ENCODE data around the gene HOXA13.

The HOXA13 gene

DNA sequence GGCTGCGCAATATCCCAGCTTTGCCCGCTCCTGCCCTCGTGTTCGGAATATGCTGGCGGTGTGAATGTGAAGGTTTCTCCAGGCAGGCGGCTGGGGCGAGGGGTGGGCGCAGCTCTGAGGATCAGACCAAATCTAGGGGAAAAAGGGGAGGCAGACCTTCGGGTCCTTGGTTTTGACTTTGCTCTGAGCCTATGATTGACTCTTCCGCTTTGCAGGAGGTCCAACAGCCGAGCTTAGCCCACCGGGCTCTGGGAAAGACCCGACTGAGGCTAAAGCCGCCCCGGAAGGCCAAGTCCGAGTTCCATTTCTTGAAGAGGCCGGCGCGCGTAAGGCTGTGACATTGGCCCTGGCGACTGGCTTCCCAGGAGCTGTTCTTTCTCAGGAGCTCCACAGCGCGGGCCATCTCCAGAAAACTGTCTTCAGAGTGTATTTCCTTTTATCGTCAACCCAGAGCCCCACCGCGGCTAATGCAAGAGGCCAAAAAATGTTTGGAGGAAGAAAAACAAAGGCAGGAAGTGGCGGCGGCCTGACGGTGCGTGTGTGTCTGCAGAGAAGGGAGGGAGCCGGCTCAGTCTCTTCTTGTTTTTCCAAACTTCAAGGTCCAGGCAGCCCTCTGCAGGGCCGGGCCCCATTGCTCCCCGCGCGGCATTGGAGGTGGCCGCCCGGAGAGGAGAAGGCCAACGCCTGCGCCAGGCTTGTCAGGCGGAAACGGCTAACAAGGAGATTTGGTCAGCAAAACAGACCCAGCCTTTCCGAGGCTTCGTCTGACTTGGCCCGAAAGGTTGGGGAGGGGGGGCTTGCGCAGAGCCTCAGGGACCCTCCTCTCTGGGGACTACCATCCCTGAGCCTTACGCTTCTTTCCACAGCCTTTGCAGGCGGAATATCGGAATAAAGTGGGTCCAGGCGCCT lies 11.3 kb downstream of the HOXA13 start:
- FAIRE-seq (no peak), DNase-seq (ENCODE audit: insufficient read length, low spot score) (no peak)
- TF ChIP-seq, protein P1, sequence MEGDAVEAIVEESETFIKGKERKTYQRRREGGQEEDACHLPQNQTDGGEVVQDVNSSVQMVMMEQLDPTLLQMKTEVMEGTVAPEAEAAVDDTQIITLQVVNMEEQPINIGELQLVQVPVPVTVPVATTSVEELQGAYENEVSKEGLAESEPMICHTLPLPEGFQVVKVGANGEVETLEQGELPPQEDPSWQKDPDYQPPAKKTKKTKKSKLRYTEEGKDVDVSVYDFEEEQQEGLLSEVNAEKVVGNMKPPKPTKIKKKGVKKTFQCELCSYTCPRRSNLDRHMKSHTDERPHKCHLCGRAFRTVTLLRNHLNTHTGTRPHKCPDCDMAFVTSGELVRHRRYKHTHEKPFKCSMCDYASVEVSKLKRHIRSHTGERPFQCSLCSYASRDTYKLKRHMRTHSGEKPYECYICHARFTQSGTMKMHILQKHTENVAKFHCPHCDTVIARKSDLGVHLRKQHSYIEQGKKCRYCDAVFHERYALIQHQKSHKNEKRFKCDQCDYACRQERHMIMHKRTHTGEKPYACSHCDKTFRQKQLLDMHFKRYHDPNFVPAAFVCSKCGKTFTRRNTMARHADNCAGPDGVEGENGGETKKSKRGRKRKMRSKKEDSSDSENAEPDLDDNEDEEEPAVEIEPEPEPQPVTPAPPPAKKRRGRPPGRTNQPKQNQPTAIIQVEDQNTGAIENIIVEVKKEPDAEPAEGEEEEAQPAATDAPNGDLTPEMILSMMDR (IDR thresholded peaks at IDR 0.05; ENCODE audit: insufficient read depth, missing control alignments), result no peak

DNA sequence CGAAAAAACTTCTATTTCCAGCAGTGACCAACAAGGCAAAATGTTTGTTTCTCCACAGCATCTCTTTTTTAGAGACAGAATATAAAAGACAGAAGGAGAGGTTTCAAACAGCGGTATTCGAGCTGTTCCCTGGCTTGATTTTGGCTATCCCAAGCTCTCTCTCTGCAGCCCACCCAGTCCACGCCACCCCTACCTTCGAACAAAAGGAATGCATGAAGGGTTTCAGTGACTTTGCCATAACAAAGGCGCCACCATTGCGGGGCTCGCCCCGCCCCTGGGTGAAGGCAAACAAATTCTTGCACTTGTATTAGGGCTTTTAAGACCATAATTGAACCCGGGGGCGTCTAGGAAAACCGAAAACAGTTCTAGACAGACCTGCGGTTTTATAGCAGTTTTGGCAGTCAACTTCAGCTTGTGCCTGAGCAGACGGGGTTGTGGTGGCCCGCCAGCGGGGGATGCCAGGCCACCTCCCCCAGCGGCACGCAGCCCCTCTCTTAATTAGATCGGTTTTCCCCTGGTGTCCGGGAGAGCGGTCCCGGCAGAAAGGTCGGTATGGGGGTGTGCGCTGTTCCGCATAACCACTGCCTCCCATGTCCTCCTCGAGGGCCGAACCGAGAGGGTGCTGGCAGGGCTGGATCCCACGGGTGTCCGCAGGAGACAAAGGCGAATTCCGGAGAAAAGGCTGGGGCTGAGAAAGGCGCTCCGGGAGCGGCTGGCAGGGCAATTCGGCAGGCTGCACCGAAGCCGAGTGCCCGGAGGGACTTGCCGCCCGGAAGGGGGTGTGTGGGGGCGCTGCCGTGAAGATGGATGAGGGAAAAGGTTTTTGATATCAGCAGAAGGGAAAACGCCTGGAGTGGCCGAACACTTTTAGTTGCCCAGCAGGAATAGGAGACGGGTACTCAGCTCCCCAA lies 12.2 kb downstream of the HOXA13 start:
- FAIRE-seq (no peak), DNase-seq (ENCODE audit: insufficient read length, low spot score) (no peak)
- TF ChIP-seq, protein P1 (IDR thresholded peaks at IDR 0.05; ENCODE audit: insufficient read depth, missing control alignments), result no peak

DNA sequence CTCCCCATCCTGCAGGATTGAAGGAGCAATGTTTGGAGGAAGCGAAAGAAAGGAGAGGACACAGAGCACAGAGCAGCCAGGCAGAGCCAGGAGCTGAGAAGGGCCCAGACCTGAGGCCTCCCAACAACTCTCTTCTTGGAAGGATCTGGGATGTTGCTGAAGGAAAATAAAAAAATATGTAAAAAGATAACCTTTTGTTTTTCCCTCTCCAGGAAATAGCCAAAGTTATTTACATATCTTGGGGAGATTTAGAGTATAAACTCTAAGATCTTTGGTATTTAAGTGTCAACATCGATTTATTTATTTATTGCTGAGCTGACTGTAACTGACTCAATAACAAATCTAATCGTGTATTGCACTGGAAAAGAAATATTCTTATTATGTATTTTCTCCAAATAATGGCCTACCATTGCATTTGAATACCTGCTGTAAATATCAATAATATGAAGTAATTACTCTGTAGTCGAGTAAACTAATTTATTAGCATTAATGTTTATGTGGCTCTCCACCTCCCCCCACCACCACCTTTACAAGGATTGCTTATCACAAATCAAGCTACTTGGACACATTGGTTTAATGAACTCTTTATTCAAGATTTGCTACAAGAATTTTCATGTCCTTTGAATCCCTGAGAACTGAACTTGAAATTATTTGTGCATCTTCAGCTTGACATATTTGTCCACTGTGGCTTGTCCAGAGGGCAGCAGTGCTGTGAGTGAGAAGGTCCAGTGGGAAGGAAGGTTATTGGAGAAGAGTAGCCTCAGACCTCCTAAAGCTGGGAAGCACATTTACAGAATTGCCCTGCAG lies 13.0 kb downstream of the HOXA13 start:
- TF ChIP-seq, protein P1 (IDR thresholded peaks at IDR 0.05; ENCODE audit: insufficient read depth, missing control alignments), result no peak
- FAIRE-seq (no peak), DNase-seq (ENCODE audit: insufficient read length, low spot score) (no peak)

DNA sequence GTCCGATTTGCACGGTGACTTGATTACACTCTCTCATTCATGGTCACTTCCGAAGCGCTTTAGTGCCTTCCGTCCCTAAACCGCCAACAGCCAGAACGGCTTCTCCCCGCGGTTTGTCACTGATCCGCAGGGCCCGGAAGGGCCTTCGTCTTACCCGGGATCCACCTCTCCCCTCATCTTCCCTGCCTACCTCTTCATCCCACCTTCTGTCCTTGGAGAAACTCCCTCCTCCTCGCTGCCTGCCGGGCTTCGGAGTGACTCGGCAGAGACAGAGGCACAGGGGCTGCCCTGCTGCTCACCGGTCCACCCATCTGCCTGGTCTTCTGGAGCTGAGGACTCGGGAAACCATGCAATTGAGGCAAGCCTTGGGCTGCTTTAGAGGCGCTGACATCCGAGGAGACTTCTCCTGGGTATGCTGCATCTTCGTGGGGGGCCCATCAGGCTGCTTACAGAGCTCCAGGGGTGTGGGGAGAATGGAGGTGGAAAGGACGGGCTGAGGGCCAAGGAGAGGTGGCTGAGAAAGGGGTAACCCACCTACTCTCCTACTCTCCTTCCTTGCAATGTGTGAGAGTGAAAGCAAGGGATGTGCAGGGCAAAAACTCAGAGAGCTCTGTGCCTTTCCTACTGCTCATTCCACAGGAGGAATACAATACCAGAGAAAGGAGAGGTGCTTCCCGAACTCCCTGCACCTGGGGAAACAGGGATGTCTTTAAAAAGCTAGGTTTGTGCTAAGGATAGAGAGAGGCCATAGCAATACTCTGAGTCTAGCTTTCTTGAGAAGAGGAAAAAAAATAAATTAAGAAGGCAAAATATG lies 13.8 kb downstream of the HOXA13 start:
- FAIRE-seq (no peak), DNase-seq (ENCODE audit: insufficient read length, low spot score) (no peak)
- TF ChIP-seq, protein P1 (IDR thresholded peaks at IDR 0.05; ENCODE audit: insufficient read depth, missing control alignments), result no peak

DNA sequence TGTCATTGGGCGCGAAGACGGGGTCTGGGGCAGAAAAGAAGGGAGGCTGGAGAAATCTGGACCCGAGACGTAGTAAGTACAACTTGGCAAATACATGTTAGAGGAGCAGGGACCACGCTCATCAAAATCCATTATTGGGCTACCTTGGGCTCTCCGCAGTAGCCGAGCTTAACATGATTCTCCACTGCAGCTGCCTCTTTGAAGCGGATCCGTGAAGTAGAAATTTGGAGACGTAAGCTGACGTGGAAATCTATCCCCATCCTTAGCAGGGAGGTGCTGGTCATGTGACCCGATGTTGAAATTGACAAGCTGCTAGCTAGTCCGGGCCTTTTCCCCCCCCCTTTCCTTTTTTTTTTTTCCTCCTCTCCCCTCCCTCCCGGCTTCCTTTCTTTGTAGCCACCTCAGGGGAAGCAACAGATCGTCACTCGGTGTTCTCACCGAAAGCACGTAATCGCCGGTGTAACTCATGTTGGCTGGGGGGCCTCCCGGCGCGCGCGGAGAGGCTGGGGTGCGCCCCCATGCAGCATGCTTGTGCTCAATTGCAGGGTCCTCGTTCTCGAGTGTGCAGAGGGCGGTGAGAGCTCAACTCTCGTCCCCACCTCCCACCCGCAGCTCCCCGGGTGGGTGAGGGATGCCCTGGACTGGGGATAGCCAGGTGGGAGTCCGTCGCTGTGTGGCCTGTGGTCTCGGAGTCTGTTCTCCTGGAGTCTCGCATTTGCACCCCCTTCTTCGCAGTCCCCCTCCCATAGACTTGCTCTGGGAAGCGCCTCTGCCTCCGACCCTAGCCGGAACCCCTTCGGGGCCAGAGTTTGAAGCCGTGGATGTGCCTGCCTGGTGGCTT lies 14.7 kb downstream of the HOXA13 start, which contains the start of gene HOXA11:
Gene HOXA11, minus strand, starts transcription at position 220 of the 841 bp plus-strand sequence. Its CDS starts 88 bp downstream, at position 132.
- FAIRE-seq, result no peak
- no peak for DNase-seq (ENCODE audit: insufficient read length, low spot score)
- TF ChIP-seq, protein P1 (IDR thresholded peaks at IDR 0.05; ENCODE audit: insufficient read depth, missing control alignments), result no peak

Data from D721Med (cell line).